Liver (tissue), 3 donors: ENCODE measurements around the gene PCDHA5.

Experiments used
- EGR1 ChIP-seq, 2 donors: IDR thresholded peaks; 2 replicates each; pipeline ENCODE4 v1.6.1; 2016 to 2018; ENCODE audit warnings: antibody characterized with exemption in 2 of 2, low read depth in 2 of 2
- GABPA ChIP-seq, 2 donors: IDR thresholded peaks in 1 of 2; conservative IDR thresholded peaks in 1 of 2; 2 replicates each; pipeline ENCODE4 v1.6.1; 2016; ENCODE audit warnings: antibody characterized with exemption in 2 of 2, mild to moderate bottlenecking in 1 of 2, moderate library complexity in 1 of 2
- JUND ChIP-seq, 2 donors: IDR thresholded peaks; 2 replicates each; pipeline ENCODE4 v1.6.1; 2016; ENCODE audit warnings: antibody characterized with exemption in 2 of 2
- RXRA ChIP-seq, 2 donors: IDR thresholded peaks; 2 replicates each; pipeline ENCODE4 v1.6.1; 2017 to 2018; ENCODE audit warnings: antibody characterized with exemption in 2 of 2, mild to moderate bottlenecking in 1 of 2
- TAF1 ChIP-seq: conservative IDR thresholded peaks from 2 replicates; pipeline ENCODE4 v1.6.1; 2016; ENCODE audit warnings: antibody characterized with exemption, mild to moderate bottlenecking
- TF ChIP-seq, protein P1 (sequence below): IDR thresholded peaks from 2 replicates; pipeline ENCODE4 v1.6.1; 2016; ENCODE audit warnings: antibody characterized with exemption, mild to moderate bottlenecking
- TF ChIP-seq, protein P2 (sequence below): fragments of 150-350 bp; IDR thresholded peaks from 2 replicates; pipeline ENCODE4 v1.5.1; 2017; ENCODE audit warnings: improper control_type of control experiment, low read depth, low read length; ENCODE audit not compliant: missing input control
- TF ChIP-seq, protein P3 (sequence below): IDR thresholded peaks from 2 replicates; pipeline ENCODE4 v1.6.1; 2016; ENCODE audit warnings: antibody characterized with exemption
- TF ChIP-seq, protein P4 (sequence below): IDR thresholded peaks from 2 replicates; pipeline ENCODE4 v1.6.1; 2016; ENCODE audit warnings: antibody characterized with exemption
- donor health status: healthy.
- donor health status: healthy.

DNA sequence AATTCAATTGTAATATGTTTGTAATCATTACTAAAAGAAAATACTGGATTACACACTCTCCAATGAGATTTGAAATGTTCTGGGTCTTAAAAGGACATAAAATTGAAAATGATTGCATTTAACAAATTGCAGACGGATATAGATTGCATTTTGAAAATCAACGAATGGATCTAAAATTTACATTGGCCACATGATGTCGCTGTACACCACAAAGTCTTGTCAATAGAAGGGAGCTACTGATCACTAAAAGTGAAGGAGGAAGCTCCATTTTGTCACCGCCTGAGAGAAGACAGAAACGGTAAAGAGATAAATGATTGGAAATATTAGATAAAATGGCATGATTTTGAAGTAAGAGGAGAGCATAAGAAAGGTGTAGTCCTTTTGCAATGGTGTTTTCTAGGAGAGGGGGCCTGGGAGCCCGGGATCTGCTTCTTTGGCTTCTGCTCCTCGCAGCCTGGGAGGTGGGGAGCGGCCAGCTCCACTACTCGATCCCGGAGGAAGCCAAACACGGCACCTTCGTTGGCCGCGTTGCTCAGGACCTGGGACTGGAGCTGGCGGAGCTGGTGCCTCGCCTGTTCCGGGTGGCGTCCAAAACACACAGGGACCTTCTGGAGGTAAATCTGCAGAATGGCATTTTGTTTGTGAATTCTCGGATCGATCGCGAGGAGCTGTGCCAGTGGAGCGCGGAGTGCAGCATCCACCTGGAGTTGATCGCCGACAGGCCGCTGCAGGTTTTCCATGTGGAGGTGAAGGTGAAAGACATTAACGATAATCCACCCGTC is 35.3 kb upstream of the PCDHA5 start, which contains the start of gene PCDHA1:
- TF ChIP-seq GABPA (IDR thresholded peaks at IDR 0.05 in 1 of 2, conservative IDR thresholded peaks at IDR 0.05 in 1 of 2) (no peak), TAF1 (no peak), JUND (IDR thresholded peaks at IDR 0.05) (no peak), RXRA (IDR thresholded peaks at IDR 0.05) (no peak), EGR1 (IDR thresholded peaks at IDR 0.05; ENCODE audit: low read depth in 2 of 2) (no peak)
- TF ChIP-seq, protein P1, sequence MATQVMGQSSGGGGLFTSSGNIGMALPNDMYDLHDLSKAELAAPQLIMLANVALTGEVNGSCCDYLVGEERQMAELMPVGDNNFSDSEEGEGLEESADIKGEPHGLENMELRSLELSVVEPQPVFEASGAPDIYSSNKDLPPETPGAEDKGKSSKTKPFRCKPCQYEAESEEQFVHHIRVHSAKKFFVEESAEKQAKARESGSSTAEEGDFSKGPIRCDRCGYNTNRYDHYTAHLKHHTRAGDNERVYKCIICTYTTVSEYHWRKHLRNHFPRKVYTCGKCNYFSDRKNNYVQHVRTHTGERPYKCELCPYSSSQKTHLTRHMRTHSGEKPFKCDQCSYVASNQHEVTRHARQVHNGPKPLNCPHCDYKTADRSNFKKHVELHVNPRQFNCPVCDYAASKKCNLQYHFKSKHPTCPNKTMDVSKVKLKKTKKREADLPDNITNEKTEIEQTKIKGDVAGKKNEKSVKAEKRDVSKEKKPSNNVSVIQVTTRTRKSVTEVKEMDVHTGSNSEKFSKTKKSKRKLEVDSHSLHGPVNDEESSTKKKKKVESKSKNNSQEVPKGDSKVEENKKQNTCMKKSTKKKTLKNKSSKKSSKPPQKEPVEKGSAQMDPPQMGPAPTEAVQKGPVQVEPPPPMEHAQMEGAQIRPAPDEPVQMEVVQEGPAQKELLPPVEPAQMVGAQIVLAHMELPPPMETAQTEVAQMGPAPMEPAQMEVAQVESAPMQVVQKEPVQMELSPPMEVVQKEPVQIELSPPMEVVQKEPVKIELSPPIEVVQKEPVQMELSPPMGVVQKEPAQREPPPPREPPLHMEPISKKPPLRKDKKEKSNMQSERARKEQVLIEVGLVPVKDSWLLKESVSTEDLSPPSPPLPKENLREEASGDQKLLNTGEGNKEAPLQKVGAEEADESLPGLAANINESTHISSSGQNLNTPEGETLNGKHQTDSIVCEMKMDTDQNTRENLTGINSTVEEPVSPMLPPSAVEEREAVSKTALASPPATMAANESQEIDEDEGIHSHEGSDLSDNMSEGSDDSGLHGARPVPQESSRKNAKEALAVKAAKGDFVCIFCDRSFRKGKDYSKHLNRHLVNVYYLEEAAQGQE: no peak
- TF ChIP-seq, protein P2, sequence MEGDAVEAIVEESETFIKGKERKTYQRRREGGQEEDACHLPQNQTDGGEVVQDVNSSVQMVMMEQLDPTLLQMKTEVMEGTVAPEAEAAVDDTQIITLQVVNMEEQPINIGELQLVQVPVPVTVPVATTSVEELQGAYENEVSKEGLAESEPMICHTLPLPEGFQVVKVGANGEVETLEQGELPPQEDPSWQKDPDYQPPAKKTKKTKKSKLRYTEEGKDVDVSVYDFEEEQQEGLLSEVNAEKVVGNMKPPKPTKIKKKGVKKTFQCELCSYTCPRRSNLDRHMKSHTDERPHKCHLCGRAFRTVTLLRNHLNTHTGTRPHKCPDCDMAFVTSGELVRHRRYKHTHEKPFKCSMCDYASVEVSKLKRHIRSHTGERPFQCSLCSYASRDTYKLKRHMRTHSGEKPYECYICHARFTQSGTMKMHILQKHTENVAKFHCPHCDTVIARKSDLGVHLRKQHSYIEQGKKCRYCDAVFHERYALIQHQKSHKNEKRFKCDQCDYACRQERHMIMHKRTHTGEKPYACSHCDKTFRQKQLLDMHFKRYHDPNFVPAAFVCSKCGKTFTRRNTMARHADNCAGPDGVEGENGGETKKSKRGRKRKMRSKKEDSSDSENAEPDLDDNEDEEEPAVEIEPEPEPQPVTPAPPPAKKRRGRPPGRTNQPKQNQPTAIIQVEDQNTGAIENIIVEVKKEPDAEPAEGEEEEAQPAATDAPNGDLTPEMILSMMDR: no peak
- TF ChIP-seq, protein P3, sequence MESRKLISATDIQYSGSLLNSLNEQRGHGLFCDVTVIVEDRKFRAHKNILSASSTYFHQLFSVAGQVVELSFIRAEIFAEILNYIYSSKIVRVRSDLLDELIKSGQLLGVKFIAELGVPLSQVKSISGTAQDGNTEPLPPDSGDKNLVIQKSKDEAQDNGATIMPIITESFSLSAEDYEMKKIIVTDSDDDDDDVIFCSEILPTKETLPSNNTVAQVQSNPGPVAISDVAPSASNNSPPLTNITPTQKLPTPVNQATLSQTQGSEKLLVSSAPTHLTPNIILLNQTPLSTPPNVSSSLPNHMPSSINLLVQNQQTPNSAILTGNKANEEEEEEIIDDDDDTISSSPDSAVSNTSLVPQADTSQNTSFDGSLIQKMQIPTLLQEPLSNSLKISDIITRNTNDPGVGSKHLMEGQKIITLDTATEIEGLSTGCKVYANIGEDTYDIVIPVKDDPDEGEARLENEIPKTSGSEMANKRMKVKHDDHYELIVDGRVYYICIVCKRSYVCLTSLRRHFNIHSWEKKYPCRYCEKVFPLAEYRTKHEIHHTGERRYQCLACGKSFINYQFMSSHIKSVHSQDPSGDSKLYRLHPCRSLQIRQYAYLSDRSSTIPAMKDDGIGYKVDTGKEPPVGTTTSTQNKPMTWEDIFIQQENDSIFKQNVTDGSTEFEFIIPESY: no peak
- TF ChIP-seq, protein P4, sequence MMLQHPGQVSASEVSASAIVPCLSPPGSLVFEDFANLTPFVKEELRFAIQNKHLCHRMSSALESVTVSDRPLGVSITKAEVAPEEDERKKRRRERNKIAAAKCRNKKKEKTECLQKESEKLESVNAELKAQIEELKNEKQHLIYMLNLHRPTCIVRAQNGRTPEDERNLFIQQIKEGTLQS: no peak
